Hepatocyte (in vitro differentiated cells): Measurements from ENCODE around the gene SNAI3.

Source experiments
- EZH2 ChIP-seq: fragments of 200-600 bp; sonication (generic); IDR thresholded peaks from 2 replicates; pipeline ENCODE4 v1.6.1; 2016; ENCODE audit warnings: antibody characterized with exemption, mild to moderate bottlenecking, borderline replicate concordance
- EZH2phosphoT487 ChIP-seq: fragments of 200-600 bp; sonication (generic); IDR thresholded peaks from one replicate; pipeline ENCODE4 v1.6.1; 2018; ENCODE audit warnings: antibody characterized with exemption, mild to moderate bottlenecking, low read depth, moderate library complexity; ENCODE audit not compliant: unreplicated experiment, severe bottlenecking
- TF ChIP-seq, protein P1 (sequence below): fragments of 200-600 bp; sonication (generic); IDR thresholded peaks from 2 replicates; pipeline ENCODE4 v1.5.1; 2016; ENCODE audit warnings: antibody characterized with exemption, mild to moderate bottlenecking; ENCODE audit not compliant: poor library complexity

DNA sequence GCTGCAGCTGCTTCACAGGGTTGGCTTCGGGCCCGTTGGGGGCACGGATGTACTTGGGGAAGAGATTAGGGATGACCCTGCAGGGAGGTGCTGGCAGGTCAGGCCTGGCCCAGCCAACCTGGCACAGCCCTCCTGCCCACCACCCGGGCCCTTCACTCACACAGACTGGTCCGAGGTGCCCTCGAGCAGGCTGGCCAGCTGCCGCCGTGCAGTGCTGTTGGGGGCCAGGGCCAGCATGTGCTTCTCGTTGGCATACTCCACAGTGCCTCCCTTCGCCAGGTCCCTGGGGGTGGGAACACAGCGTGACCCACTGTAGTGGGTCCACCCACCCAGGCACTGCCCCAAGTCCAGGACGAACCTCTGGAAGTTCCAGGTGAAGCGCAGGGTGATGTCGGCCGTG is 29.9 kb upstream of the SNAI3 start:
- no peak for TF ChIP-seq EZH2phosphoT487
- TF ChIP-seq, protein P1, sequence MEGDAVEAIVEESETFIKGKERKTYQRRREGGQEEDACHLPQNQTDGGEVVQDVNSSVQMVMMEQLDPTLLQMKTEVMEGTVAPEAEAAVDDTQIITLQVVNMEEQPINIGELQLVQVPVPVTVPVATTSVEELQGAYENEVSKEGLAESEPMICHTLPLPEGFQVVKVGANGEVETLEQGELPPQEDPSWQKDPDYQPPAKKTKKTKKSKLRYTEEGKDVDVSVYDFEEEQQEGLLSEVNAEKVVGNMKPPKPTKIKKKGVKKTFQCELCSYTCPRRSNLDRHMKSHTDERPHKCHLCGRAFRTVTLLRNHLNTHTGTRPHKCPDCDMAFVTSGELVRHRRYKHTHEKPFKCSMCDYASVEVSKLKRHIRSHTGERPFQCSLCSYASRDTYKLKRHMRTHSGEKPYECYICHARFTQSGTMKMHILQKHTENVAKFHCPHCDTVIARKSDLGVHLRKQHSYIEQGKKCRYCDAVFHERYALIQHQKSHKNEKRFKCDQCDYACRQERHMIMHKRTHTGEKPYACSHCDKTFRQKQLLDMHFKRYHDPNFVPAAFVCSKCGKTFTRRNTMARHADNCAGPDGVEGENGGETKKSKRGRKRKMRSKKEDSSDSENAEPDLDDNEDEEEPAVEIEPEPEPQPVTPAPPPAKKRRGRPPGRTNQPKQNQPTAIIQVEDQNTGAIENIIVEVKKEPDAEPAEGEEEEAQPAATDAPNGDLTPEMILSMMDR, result no peak
- TF ChIP-seq EZH2, result no peak
